Body of pancreas (tissue), 4 donors: ENCODE measurements around the gene ATP8B2. TPM values are rescaled to one million over a fixed set of nuclear protein-coding genes. Genes with fewer than 3 reads are reported as not detected.
"Not testable (repeated sequence)": the region's sequence is repeated elsewhere in the genome, so short reads cannot be mapped to it uniquely, and the experiment has no call there.

ENCODE experiments used
- ATAC-seq: fragments of 150-250 bp; one replicate; pipeline ENCODE4 v1.9.1; 2016
- DNase-seq, 4 donors: peaks; one replicate each; pipeline ENCODE4 v3.0.0-alpha.2; 2019
- H3K27ac ChIP-seq, 4 donors: fragments of 200-600 bp; sonication (generic); 1 replicate in 3 of 4; 2 replicates in 1 of 4; pipeline versions ENCODE4 v1.5.1 to v1.6.1; 2016 to 2019; ENCODE audit warnings: mild to moderate bottlenecking in 1 of 4, mixed read lengths in 1 of 4, moderate library complexity in 1 of 4
- H3K27me3 ChIP-seq, 2 donors: fragments of 200-600 bp; sonication (generic); one replicate each; pipeline ENCODE4 v1.6.0; 2016; ENCODE audit warnings: mild to moderate bottlenecking in 1 of 2
- H3K36me3 ChIP-seq, 2 donors: fragments of 200-600 bp; sonication (generic); replicated peaks in 1 of 2; 2 replicates each; pipeline ENCODE4 v1.5.1; 2016; ENCODE audit warnings: low read depth in 2 of 2; ENCODE audit not compliant: insufficient read depth in 1 of 2
- H3K4me1 ChIP-seq: fragments of 200-600 bp; sonication (generic); one replicate; pipeline ENCODE4 v1.6.0; 2016
- H3K4me3 ChIP-seq, 2 donors: fragments of 200-600 bp; sonication (generic); 1 replicate in 1 of 2; 2 replicates in 1 of 2; pipeline ENCODE4 v1.5.1; 2016 to 2019
- H3K9me3 ChIP-seq, 3 donors: fragments of 200-600 bp; sonication (generic); 1 replicate in 2 of 3; 2 replicates in 1 of 3; pipeline ENCODE4 v1.5.1; 2016
- CTCF ChIP-seq, 7 experiments: fragments of 450-650 bp in 4 of 7; fragments of 200-600 bp in 3 of 7; sonication (generic) in 3 of 7; IDR thresholded peaks; one replicate each; pipeline ENCODE4 v1.5.1; 2016 to 2019; ENCODE audit warnings: antibody characterized with exemption in 7 of 7
- POLR2A ChIP-seq, 3 donors: fragments of 450-650 bp; IDR thresholded peaks; one replicate each; pipeline ENCODE4 v1.6.1; 2016; ENCODE audit warnings: antibody characterized with exemption in 3 of 3, mild to moderate bottlenecking in 2 of 3
- WGBS, 2 donors: methylation state at CpG; one replicate each; pipeline ENCODE4 v1.1.5; 2017; 5-methylcytosine and 5-hydroxymethylcytosine counted together
- intact Hi-C: fragments of 100-400 bp; cut with DNase I; formaldehyde crosslinking; loops from one replicate; pipeline ENCODE4 v1.15.1; 2023
- total RNA-seq, 2 donors: library from RNA; depleted of rRNA; stranded (reverse); fragments of >200 nt; gene quantifications; one replicate each; pipeline ENCODE4 v1.1.0, GENCODE V29; 2016

Gene ATP8B2
- total RNA-seq, 2 donors from 2014 or later = 10.9 to 16.3 TPM

- TF ChIP-seq CTCF (IDR thresholded peaks at IDR 0.05) (no peak), POLR2A (IDR thresholded peaks at IDR 0.05) (no peak)
- Histone ChIP-seq H3K27ac (peak overlapping the region in 2 of 4 donors; percentile 31 to 36), H3K9me3 (no peaks in the 10 kb centered on the region), H3K27me3 (no peaks in the 10 kb centered on the region), H3K4me1 (peaks cover 17% of the 10 kb centered on the region), H3K36me3 (no peaks in the 10 kb centered on the region), H3K4me3 (no peak overlapping the region)
- intact Hi-C loops = no loop called here
- no peak for DNase-seq
- no peak for ATAC-seq
- WGBS, 2 donors = 50 to 62% methylated on average over 11 to 13 of the region's 13 CpGs
Measured at GRCh38 chr1:154334079-154335024, 9.0 kb downstream of the ATP8B2 start.

- H3K4me1 ChIP-seq = peaks cover 16% of the 10 kb centered on the region
- H3K27ac ChIP-seq = peak overlapping the region in 2 of 4 donors; percentile 31 to 36
- ATAC-seq = peak; percentile 85
- DNase-seq = peak; percentile 84 to 92 (median 86)
- H3K27me3 ChIP-seq = no peaks in the 10 kb centered on the region
- H3K36me3 ChIP-seq = no peaks in the 10 kb centered on the region
- WGBS, 2 donors = 38 to 47% methylated on average over 8 to 11 of the region's 11 CpGs
- intact Hi-C loops = no loop called here
- H3K4me3 ChIP-seq = no peak overlapping the region
- peak; percentile 74 to 93 (median 82) for TF ChIP-seq CTCF (IDR thresholded peaks at IDR 0.05)
- peak in 1 of 3 donors; percentile 9 for TF ChIP-seq POLR2A (IDR thresholded peaks at IDR 0.05)
- H3K9me3 ChIP-seq = no peaks in the 10 kb centered on the region
Measured at GRCh38 chr1:154335025-154335714, 9.8 kb downstream of the ATP8B2 start.

GRCh38 chr1:154337253-154337894 is 12.0 kb downstream of the ATP8B2 start:
- Histone ChIP-seq H3K27ac (no peak overlapping the region), H3K36me3 (no peaks in the 10 kb centered on the region), H3K4me1 (peaks cover 16% of the 10 kb centered on the region), H3K9me3 (no peaks in the 10 kb centered on the region), H3K27me3 (no peaks in the 10 kb centered on the region), H3K4me3 (no peak overlapping the region)
- intact Hi-C loops = no loop called here
- DNase-seq (no peak), ATAC-seq (no peak)
- no peak for TF ChIP-seq CTCF (IDR thresholded peaks at IDR 0.05)
- TF ChIP-seq POLR2A (IDR thresholded peaks at IDR 0.05) = no peak
- 85 to 90% methylated on average over 8 of the region's 8 CpGs for WGBS, 2 donors

- intact Hi-C loops = no loop called here
- 96 to 100% methylated on average over 2 of the region's 2 CpGs for WGBS, 2 donors
- Histone ChIP-seq H3K9me3 (no peaks in the 10 kb centered on the region), H3K27me3 (no peaks in the 10 kb centered on the region), H3K36me3 (no peaks in the 10 kb centered on the region), H3K4me1 (peaks cover 16% of the 10 kb centered on the region), H3K27ac (no peak overlapping the region), H3K4me3 (no peak overlapping the region)
- ATAC-seq (no peak), DNase-seq (no peak)
- TF ChIP-seq CTCF (IDR thresholded peaks at IDR 0.05) (no peak), POLR2A (IDR thresholded peaks at IDR 0.05) (no peak)
Measured at GRCh38 chr1:154338875-154339274, 13.6 kb downstream of the ATP8B2 start.

GRCh38 chr1:154341366-154341765 is 16.0 kb downstream of the ATP8B2 start:
- H3K4me1 ChIP-seq, H3K9me3 ChIP-seq, intact Hi-C loops, DNase-seq, H3K27me3 ChIP-seq, H3K27ac ChIP-seq, ATAC-seq, H3K36me3 ChIP-seq, H3K4me3 ChIP-seq: not testable (repeated sequence)
- WGBS, 2 donors = 83 to 85% methylated on average over 6 to 9 of the region's 9 CpGs
